ENCODE data around the gene KANSL1. TPM values are rescaled to one million over a fixed set of nuclear protein-coding genes. Genes with fewer than 3 reads are reported as not detected.

The KANSL1 gene
- total RNA-seq, 1 experiment from 2014 or later, result 55.5 TPM

DNA sequence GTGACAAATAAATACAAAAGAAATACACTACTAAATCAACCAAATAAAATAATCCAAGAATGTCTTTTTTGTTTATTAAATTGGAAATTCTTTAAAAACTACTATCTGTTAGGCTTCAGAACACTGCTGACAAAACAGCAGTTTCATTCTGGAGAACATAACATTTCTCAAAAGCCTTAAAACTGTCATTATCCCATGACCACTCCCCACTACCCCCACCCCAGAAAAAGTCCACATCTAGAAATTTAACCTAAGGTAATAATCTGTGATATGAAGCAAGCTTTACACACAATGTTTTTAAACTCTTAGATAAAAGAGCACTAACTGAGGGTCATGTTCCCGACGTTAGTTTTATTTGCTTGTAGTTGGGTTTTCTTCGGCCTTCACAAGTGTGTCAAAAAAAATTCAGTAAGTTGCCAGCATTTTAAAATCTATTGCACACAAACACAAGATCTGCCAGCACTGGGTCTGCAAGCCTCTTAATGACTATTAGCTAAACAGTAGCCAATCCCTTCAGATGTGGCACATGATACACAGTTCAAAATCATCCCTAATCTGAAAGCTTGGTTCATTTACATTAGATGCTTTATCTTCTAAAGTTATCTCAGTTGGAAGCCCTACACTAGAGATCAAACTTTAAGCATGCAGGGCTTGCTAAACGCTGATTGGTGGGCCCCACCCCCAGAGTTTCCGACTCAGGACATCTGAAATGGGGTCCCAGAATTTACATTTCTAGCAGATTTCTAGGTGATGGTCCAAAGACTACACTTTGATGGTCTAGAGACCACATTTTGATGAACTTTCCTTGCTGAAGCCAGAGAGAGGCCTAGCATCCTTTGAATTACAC, 75.2 kb downstream of the KANSL1 start:
- no peak overlapping the region for H3K4me3 ChIP-seq (ENCODE audit: low read depth in 2 of 2, low read length in 2 of 2)
- H3K4me1 ChIP-seq (ENCODE audit: control insufficient read depth, insufficient read depth, low read length), result peaks cover 3% of the 10 kb centered on the region
- intact Hi-C loops (cut with micrococcal nuclease; ENCODE audit: unreplicated experiment), result no loop called here
- TF ChIP-seq, protein P1, sequence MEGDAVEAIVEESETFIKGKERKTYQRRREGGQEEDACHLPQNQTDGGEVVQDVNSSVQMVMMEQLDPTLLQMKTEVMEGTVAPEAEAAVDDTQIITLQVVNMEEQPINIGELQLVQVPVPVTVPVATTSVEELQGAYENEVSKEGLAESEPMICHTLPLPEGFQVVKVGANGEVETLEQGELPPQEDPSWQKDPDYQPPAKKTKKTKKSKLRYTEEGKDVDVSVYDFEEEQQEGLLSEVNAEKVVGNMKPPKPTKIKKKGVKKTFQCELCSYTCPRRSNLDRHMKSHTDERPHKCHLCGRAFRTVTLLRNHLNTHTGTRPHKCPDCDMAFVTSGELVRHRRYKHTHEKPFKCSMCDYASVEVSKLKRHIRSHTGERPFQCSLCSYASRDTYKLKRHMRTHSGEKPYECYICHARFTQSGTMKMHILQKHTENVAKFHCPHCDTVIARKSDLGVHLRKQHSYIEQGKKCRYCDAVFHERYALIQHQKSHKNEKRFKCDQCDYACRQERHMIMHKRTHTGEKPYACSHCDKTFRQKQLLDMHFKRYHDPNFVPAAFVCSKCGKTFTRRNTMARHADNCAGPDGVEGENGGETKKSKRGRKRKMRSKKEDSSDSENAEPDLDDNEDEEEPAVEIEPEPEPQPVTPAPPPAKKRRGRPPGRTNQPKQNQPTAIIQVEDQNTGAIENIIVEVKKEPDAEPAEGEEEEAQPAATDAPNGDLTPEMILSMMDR (IDR thresholded peaks at IDR 0.05), result no peak
- TF ChIP-seq, protein P2, sequence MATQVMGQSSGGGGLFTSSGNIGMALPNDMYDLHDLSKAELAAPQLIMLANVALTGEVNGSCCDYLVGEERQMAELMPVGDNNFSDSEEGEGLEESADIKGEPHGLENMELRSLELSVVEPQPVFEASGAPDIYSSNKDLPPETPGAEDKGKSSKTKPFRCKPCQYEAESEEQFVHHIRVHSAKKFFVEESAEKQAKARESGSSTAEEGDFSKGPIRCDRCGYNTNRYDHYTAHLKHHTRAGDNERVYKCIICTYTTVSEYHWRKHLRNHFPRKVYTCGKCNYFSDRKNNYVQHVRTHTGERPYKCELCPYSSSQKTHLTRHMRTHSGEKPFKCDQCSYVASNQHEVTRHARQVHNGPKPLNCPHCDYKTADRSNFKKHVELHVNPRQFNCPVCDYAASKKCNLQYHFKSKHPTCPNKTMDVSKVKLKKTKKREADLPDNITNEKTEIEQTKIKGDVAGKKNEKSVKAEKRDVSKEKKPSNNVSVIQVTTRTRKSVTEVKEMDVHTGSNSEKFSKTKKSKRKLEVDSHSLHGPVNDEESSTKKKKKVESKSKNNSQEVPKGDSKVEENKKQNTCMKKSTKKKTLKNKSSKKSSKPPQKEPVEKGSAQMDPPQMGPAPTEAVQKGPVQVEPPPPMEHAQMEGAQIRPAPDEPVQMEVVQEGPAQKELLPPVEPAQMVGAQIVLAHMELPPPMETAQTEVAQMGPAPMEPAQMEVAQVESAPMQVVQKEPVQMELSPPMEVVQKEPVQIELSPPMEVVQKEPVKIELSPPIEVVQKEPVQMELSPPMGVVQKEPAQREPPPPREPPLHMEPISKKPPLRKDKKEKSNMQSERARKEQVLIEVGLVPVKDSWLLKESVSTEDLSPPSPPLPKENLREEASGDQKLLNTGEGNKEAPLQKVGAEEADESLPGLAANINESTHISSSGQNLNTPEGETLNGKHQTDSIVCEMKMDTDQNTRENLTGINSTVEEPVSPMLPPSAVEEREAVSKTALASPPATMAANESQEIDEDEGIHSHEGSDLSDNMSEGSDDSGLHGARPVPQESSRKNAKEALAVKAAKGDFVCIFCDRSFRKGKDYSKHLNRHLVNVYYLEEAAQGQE (IDR thresholded peaks at IDR 0.05; ENCODE audit: insufficient read depth in 1 of 2, low read depth in 2 of 2, low read length in 1 of 2), result no peak
- TF ChIP-seq POLR2AphosphoS5 (IDR thresholded peaks at IDR 0.05; ENCODE audit: low read depth, low read length) (no peak), TCF7L2 (IDR thresholded peaks at IDR 0.05; ENCODE audit: low read depth, low read length) (no peak), SIN3A (IDR thresholded peaks at IDR 0.05; ENCODE audit: borderline replicate concordance, insufficient read depth, low read depth, low read length) (no peak)
- H3K27me3 ChIP-seq (ENCODE audit: control insufficient read depth, insufficient read depth, low read length), result no peaks in the 10 kb centered on the region
- ChIA-PET POLR2A (no interaction called here), CTCF (no interaction called here)
- in situ Hi-C loops (cut with HindIII; ENCODE audit: low pct_unique_long_range_greater_than_20kb, low sequenced_read_pairs), result no loop called here
- no peaks in the 10 kb centered on the region for H3K36me3 ChIP-seq (ENCODE audit: control insufficient read depth, insufficient read depth, low read length)
- H3K9me3 ChIP-seq (ENCODE audit: control insufficient read depth, insufficient read depth, low read depth, low read length), result no peaks in the 10 kb centered on the region
- DNase-seq (ENCODE audit: low read depth, low spot score) (no peak), ATAC-seq (no peak)
- no TSS peak for BruUV-seq (replicated peaks)
- no peak overlapping the region for H3K27ac ChIP-seq (ENCODE audit: low read length)

DNA sequence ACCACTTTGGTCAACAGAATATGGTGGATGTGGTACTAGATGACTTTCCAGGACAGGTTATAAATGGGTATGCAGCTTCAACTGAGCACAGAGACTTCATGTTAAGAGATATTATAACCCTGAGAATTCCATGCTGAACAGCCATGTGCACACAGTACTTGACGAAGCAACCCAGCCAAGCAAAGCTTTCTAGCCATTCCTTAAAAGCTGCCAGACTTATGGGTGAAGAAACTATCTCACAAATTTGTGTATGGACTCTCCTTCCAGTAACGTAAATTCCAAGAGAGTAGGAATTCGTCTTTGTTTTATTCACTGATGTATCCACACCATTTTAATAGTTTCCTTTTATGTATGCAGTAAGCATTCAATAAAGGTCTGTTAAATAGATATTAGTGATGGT, 76.1 kb downstream of the KANSL1 start:
- no TSS peak for BruUV-seq (replicated peaks)
- Histone ChIP-seq H3K4me1 (ENCODE audit: control insufficient read depth, insufficient read depth, low read length) (peaks cover 3% of the 10 kb centered on the region), H3K4me3 (ENCODE audit: low read depth in 2 of 2, low read length in 2 of 2) (no peak overlapping the region), H3K9me3 (ENCODE audit: control insufficient read depth, insufficient read depth, low read depth, low read length) (no peaks in the 10 kb centered on the region), H3K27me3 (ENCODE audit: control insufficient read depth, insufficient read depth, low read length) (no peaks in the 10 kb centered on the region), H3K27ac (ENCODE audit: low read length) (no peak overlapping the region), H3K36me3 (ENCODE audit: control insufficient read depth, insufficient read depth, low read length) (no peaks in the 10 kb centered on the region)
- TF ChIP-seq, protein P2 (IDR thresholded peaks at IDR 0.05; ENCODE audit: insufficient read depth in 1 of 2, low read depth in 2 of 2, low read length in 1 of 2), result no peak
- TF ChIP-seq, protein P1 (IDR thresholded peaks at IDR 0.05), result no peak
- TF ChIP-seq SIN3A (IDR thresholded peaks at IDR 0.05; ENCODE audit: borderline replicate concordance, insufficient read depth, low read depth, low read length) (no peak), POLR2AphosphoS5 (IDR thresholded peaks at IDR 0.05; ENCODE audit: low read depth, low read length) (no peak), TCF7L2 (IDR thresholded peaks at IDR 0.05; ENCODE audit: low read depth, low read length) (no peak)
- intact Hi-C loops (cut with micrococcal nuclease; ENCODE audit: unreplicated experiment) (no loop called here), in situ Hi-C loops (cut with HindIII; ENCODE audit: low pct_unique_long_range_greater_than_20kb, low sequenced_read_pairs) (no loop called here)
- no peak for ATAC-seq
- ChIA-PET CTCF (no interaction called here), POLR2A (no interaction called here)
- no peak for DNase-seq (ENCODE audit: low read depth, low spot score)
